Gastroesophageal sphincter (tissue), 4 donors: ENCODE data around the gene RBM28. TPM values are rescaled to one million over a fixed set of nuclear protein-coding genes. Genes with fewer than 3 reads are reported as not detected.

Experiments
- ATAC-seq: fragments of 150-250 bp; one replicate; pipeline ENCODE4 v1.9.1; 2016; ENCODE audit warnings: mild to moderate bottlenecking, moderate library complexity
- H3K27ac ChIP-seq, 4 donors: fragments of 200-600 bp; sonication (generic) in 3 of 4; 1 replicate in 3 of 4; 2 replicates in 1 of 4; pipeline ENCODE4 v1.5.1; 2016 to 2019
- H3K27me3 ChIP-seq: fragments of 200-600 bp; sonication (generic); one replicate; pipeline ENCODE4 v1.5.1; 2019
- H3K36me3 ChIP-seq, 2 donors: fragments of 200-600 bp; sonication (generic); one replicate each; pipeline ENCODE4 v1.5.1; 2019; ENCODE audit warnings: control low read depth in 1 of 2
- H3K4me1 ChIP-seq, 3 donors: fragments of 200-600 bp; sonication (generic); 1 replicate in 2 of 3; 2 replicates in 1 of 3; pipeline ENCODE4 v1.5.1; 2016 to 2019; ENCODE audit warnings: control low read depth in 2 of 3
- H3K4me3 ChIP-seq, 2 donors: fragments of 200-600 bp; sonication (generic); one replicate each; pipeline ENCODE4 v1.5.1; 2019; ENCODE audit warnings: mild to moderate bottlenecking in 1 of 2, moderate library complexity in 1 of 2
- H3K9me3 ChIP-seq, 3 donors: fragments of 200-600 bp; sonication (generic); one replicate each; pipeline ENCODE4 v1.5.1; 2017 to 2019; ENCODE audit warnings: control low read depth in 2 of 3
- EP300 ChIP-seq: sonication (generic); formaldehyde crosslinking; IDR thresholded peaks from one replicate; pipeline ENCODE4 v1.6.1; 2017; ENCODE audit warnings: antibody characterized with exemption, mild to moderate bottlenecking
- POLR2A ChIP-seq, 2 donors: fragments of 450-650 bp; IDR thresholded peaks; one replicate each; pipeline ENCODE4 v1.6.1; 2017; ENCODE audit warnings: antibody characterized with exemption in 2 of 2, mild to moderate bottlenecking in 2 of 2, moderate library complexity in 1 of 2
- POLR2AphosphoS5 ChIP-seq: sonication (generic); formaldehyde crosslinking; IDR thresholded peaks from one replicate; pipeline ENCODE4 v1.6.1; 2017; ENCODE audit warnings: antibody characterized with exemption
- WGBS, 2 donors: methylation state at CpG; one replicate each; pipeline ENCODE4 v1.1.5; 2018; ENCODE audit warnings: low coverage in 1 of 2; 5-methylcytosine and 5-hydroxymethylcytosine counted together
- total RNA-seq, 4 donors: library from RNA; depleted of rRNA; stranded (reverse); fragments of >200 nt; gene quantifications; one replicate each; pipeline ENCODE4 v1.1.0, GENCODE V29; 2016
- TF ChIP-seq, protein P1 (sequence below), 4 experiments: fragments of 200-600 bp in 2 of 4; fragments of 450-650 bp in 2 of 4; sonication (generic) in 1 of 4; IDR thresholded peaks; one replicate each; pipeline ENCODE4 v1.5.1; 2017 to 2019; ENCODE audit warnings: antibody characterized with exemption in 4 of 4, mild to moderate bottlenecking in 2 of 4, moderate library complexity in 2 of 4

The RBM28 gene
- total RNA-seq, 4 donors from 2014 or later: 12.7 to 27.1 (median 19.5) TPM

GRCh38 chr7:128279124-128279713 is 64.5 kb downstream of the RBM28 start:
- H3K36me3 ChIP-seq: peaks cover 0 to 23% of the 10 kb centered on the region in 2 donors
- TF ChIP-seq, protein P1, sequence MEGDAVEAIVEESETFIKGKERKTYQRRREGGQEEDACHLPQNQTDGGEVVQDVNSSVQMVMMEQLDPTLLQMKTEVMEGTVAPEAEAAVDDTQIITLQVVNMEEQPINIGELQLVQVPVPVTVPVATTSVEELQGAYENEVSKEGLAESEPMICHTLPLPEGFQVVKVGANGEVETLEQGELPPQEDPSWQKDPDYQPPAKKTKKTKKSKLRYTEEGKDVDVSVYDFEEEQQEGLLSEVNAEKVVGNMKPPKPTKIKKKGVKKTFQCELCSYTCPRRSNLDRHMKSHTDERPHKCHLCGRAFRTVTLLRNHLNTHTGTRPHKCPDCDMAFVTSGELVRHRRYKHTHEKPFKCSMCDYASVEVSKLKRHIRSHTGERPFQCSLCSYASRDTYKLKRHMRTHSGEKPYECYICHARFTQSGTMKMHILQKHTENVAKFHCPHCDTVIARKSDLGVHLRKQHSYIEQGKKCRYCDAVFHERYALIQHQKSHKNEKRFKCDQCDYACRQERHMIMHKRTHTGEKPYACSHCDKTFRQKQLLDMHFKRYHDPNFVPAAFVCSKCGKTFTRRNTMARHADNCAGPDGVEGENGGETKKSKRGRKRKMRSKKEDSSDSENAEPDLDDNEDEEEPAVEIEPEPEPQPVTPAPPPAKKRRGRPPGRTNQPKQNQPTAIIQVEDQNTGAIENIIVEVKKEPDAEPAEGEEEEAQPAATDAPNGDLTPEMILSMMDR (IDR thresholded peaks at IDR 0.05): no peak
- H3K9me3 ChIP-seq: peaks cover 0 to 14% (median 0%) of the 10 kb centered on the region in 3 donors
- H3K27ac ChIP-seq: no peak overlapping the region
- 77 to 80% methylated on average over 6 of the region's 6 CpGs for WGBS, 2 donors
- H3K27me3 ChIP-seq: no peaks in the 10 kb centered on the region
- no peaks in the 10 kb centered on the region for H3K4me1 ChIP-seq
- H3K4me3 ChIP-seq: no peak overlapping the region
- ATAC-seq: no peak

- 88 to 100% methylated on average over 1 of the region's 1 CpG for WGBS, 2 donors
- Histone ChIP-seq H3K36me3 (peaks cover 0 to 15% of the 10 kb centered on the region in 2 donors), H3K4me3 (no peak overlapping the region), H3K9me3 (peaks cover 0 to 14% (median 0%) of the 10 kb centered on the region in 3 donors), H3K27ac (no peak overlapping the region), H3K4me1 (no peaks in the 10 kb centered on the region), H3K27me3 (no peaks in the 10 kb centered on the region)
- no peak for ATAC-seq
- TF ChIP-seq POLR2A (IDR thresholded peaks at IDR 0.05): no peak
- TF ChIP-seq, protein P1 (IDR thresholded peaks at IDR 0.05): no peak
- no peak for TF ChIP-seq EP300
- no peak for TF ChIP-seq POLR2AphosphoS5
These were observed 65.3 kb downstream of the RBM28 start for GRCh38 chr7:128278366-128278765.

DNA sequence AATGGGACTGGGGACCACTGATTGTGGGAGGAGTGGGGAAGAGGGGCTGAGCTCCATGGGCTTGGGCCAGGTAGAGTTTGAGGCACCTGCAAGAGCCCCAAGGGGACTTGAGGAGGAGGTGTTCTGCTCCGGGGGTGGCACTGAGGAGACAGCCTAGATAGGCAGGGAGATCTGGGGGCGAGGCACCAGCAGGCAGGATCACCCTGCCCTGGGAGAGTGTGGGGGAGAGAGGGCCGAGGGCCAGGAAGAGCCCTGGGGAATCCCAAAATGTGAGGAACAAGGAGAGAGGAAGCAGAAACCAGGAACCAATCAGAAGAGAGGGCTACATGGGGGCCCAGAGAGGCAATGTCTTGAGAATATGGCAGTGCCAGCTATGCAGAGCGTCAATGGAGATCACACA is 68.0 kb downstream of the RBM28 start:
- no peak for ATAC-seq
- peaks cover 0 to 9% (median 0%) of the 10 kb centered on the region in 3 donors for H3K9me3 ChIP-seq
- 57 to 60% methylated on average over 1 to 4 of the region's 4 CpGs for WGBS, 2 donors

DNA sequence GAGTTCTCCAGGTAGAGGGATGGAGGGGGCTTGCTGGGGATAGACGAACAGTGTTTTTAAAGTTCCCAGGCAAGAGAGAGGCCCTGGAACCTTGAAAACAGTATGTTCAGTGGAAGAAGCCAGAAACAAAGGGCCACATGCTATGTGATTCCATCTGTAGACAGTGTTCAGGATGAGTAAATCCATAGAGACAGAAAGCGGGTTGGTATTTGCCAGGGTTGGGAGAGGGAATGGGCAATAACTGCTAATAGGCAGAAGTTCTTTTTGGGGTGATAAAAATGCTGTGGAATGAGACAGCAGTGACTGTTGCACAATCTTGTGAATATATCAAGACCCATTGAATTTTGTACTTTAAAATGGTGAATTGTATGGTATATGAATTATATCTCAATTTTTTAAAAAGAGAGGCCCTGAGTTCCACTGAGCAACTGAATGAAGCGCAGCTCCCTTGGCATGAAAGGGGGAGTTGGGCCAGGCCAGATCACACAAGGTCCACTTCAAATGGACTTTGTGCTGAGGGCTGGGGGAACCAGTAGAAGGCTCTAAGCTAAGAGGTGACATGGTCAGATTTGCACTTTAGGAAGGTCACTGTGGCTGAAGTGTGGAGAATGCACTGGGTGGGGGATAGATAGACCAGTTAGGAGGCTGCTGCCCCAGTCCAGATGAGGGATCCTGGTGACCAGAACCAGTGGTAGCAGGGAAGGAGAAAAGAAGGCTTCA is 68.7 kb downstream of the RBM28 start:
- WGBS, 2 donors: 30 to 36% methylated on average over 2 to 3 of the region's 3 CpGs
- H3K27ac ChIP-seq: no peak overlapping the region
- peaks cover 0 to 18% (median 6%) of the 10 kb centered on the region in 3 donors for H3K4me1 ChIP-seq
- TF ChIP-seq POLR2A (IDR thresholded peaks at IDR 0.05) (no peak), EP300 (no peak), POLR2AphosphoS5 (no peak)
- TF ChIP-seq, protein P1 (IDR thresholded peaks at IDR 0.05): no peak
- peaks cover 0 to 5% (median 0%) of the 10 kb centered on the region in 3 donors for H3K9me3 ChIP-seq
- ATAC-seq: no peak
- H3K4me3 ChIP-seq: no peak overlapping the region
- no peaks in the 10 kb centered on the region for H3K36me3 ChIP-seq
- H3K27me3 ChIP-seq: peaks cover 30% of the 10 kb centered on the region

More for the DNA sequence above, 68.0 kb downstream of the RBM28 start:
- no peak for TF ChIP-seq POLR2AphosphoS5
- no peak for TF ChIP-seq POLR2A (IDR thresholded peaks at IDR 0.05)
- no peak for TF ChIP-seq EP300
- TF ChIP-seq, protein P1 (IDR thresholded peaks at IDR 0.05): no peak
- no peaks in the 10 kb centered on the region for H3K36me3 ChIP-seq
- no peak overlapping the region for H3K4me3 ChIP-seq
- peaks cover 0 to 16% (median 6%) of the 10 kb centered on the region in 3 donors for H3K4me1 ChIP-seq
- no peak overlapping the region for H3K27ac ChIP-seq
- H3K27me3 ChIP-seq: peaks cover 24% of the 10 kb centered on the region
